HepG2 (cell line): Measurements from ENCODE around the gene PGRMC2. TPM values are rescaled to one million over a fixed set of nuclear protein-coding genes. Genes with fewer than 3 reads are reported as not detected.
A peak's percentile ranks its signal among the peaks of the same experiment; 100 is the strongest.

Source experiments
- ATAC-seq: fragments of 200-7000 bp; cut with Tn5 transposase; 3 replicates; pipeline ENCODE4 v1.9.1; 2020; ENCODE audit warnings: mild to moderate bottlenecking, moderate library complexity
- BruUV-seq: library from RNA; stranded (reverse); fragments of 400-500 nt; replicated peaks from 2 replicates; lab custom pipeline; 2021; lab: Mats Ljungman, UMichigan
- CTCF ChIA-PET: fragments of 300-600 bp; formaldehyde crosslinking; extraction: SDS; loops from one replicate; lab custom pipeline; 2021; ENCODE audit warnings: low total read pairs, inconsistent platforms, low intra/inter-chr PET ratio; lab: Yijun Ruan, JAX
- POLR2A ChIA-PET: fragments of 350-600 bp; sonication (Branson Sonifier 250); formaldehyde crosslinking; loops from one replicate; lab custom pipeline; 2020; ENCODE audit warnings: antibody characterized with exemption, inconsistent platforms; lab: Yijun Ruan, JAX
- DNase-seq: peaks from one replicate; pipeline ENCODE4 v3.0.0-alpha.2; 2015; ENCODE audit warnings: low spot score
- FAIRE-seq: peaks from 3 replicates; lab custom pipeline; 2011; peaks lifted over from hg19 to GRCh38; lab: Jason Lieb, UNC
- H2AFZ ChIP-seq: one replicate; pipeline ENCODE4 v1.6.1; 2011; ENCODE audit warnings: low read length, inconsistent platforms
- H3K27ac ChIP-seq: fragments of 300-600 bp; 3 replicates; pipeline ENCODE4 v1.8.0; 2011; ENCODE audit warnings: mixed run types, mild to moderate bottlenecking, mixed read lengths, low read length, inconsistent platforms; ENCODE audit not compliant: insufficient read depth; ENCODE audit errors: extremely low read length
- H3K27me3 ChIP-seq, 2 experiments: fragments of 200-600 bp in 1 of 2; 2 replicates in 1 of 2; 3 replicates in 1 of 2; pipeline versions ENCODE4 v1.6.0 to v1.8.0; 2011; ENCODE audit warnings: low read length in 2 of 2, mild to moderate bottlenecking in 2 of 2, moderate library complexity in 2 of 2, inconsistent platforms in 1 of 2; ENCODE audit not compliant: insufficient read depth in 2 of 2, control insufficient read depth in 1 of 2
- H3K36me3 ChIP-seq, 2 experiments: fragments of 200-600 bp in 1 of 2; replicated peaks in 1 of 2; 2 replicates in 1 of 2; 3 replicates in 1 of 2; pipeline versions ENCODE4 v1.5.1 to v1.8.0; 2011; ENCODE audit warnings: low read length in 2 of 2, inconsistent platforms in 1 of 2; ENCODE audit not compliant: insufficient read depth in 2 of 2, control insufficient read depth in 1 of 2
- H3K4me1 ChIP-seq: 2 replicates; pipeline ENCODE4 v1.5.1; 2012; ENCODE audit warnings: low read length, inconsistent platforms; ENCODE audit not compliant: insufficient read depth
- H3K4me2 ChIP-seq: 2 replicates; pipeline ENCODE4 v1.6.0; 2011; ENCODE audit warnings: low read depth, low read length, inconsistent platforms
- H3K4me3 ChIP-seq, 3 experiments: fragments of 200-600 bp in 1 of 3; sonication (generic), shearing (Covaris generic) in 1 of 3; replicated peaks in 1 of 3; 2 replicates each; pipeline ENCODE4 v1.5.1; 2011 to 2016; ENCODE audit warnings: low read length in 3 of 3, inconsistent platforms in 2 of 3, low read depth in 2 of 3, mild to moderate bottlenecking in 2 of 3, control low read depth in 1 of 3, mixed read lengths in 1 of 3; ENCODE audit not compliant: insufficient read depth in 1 of 3
- H3K79me2 ChIP-seq: one replicate; pipeline ENCODE4 v1.6.1; 2011; ENCODE audit warnings: low read length, inconsistent platforms; ENCODE audit not compliant: insufficient read depth
- H3K9ac ChIP-seq: 2 replicates; pipeline ENCODE4 v1.6.0; 2011; ENCODE audit warnings: mild to moderate bottlenecking, low read depth, low read length, inconsistent platforms; ENCODE audit not compliant: insufficient read depth
- H3K9me3 ChIP-seq: 2 replicates; pipeline ENCODE4 v1.5.1; 2012; ENCODE audit warnings: mild to moderate bottlenecking, low read length
- H4K20me1 ChIP-seq: 2 replicates; pipeline ENCODE4 v1.6.0; 2011; ENCODE audit warnings: inconsistent platforms, mild to moderate bottlenecking, low read length, moderate library complexity; ENCODE audit not compliant: insufficient read depth
- BORCS8-MEF2B ChIP-seq: sonication (generic); formaldehyde crosslinking; IDR thresholded peaks from 2 replicates; pipeline ENCODE4 v1.8.0; 2022; ENCODE audit warnings: mild to moderate bottlenecking, missing genetic modification reagents
- CEBPB ChIP-seq: IDR thresholded peaks from 2 replicates; pipeline ENCODE4 v1.6.1; 2011; ENCODE audit warnings: low read depth, low read length, improper control_type of control experiment, borderline replicate concordance
- HIVEP1 ChIP-seq: sonication (generic); formaldehyde crosslinking; IDR thresholded peaks from 2 replicates; pipeline ENCODE4 v1.4.0; 2020; ENCODE audit warnings: mild to moderate bottlenecking, missing genetic modification reagents
- SYNCRIP ChIP-seq: fragments of 200-400 bp; formaldehyde crosslinking; IDR thresholded peaks from 2 replicates; pipeline ENCODE4 v1.6.1; 2018; ENCODE audit warnings: mild to moderate bottlenecking, low read depth, low read length; ENCODE audit not compliant: insufficient read depth
- TFE3 ChIP-seq: IDR thresholded peaks from 2 replicates; pipeline ENCODE4 v1.6.1; 2016
- ZBTB40 ChIP-seq, 2 experiments: fragments of 450-650 bp in 1 of 2; sonication (generic) in 1 of 2; formaldehyde crosslinking in 1 of 2; IDR thresholded peaks; 2 replicates each; pipeline versions ENCODE4 v1.6.1 to v1.8.0; 2016 to 2022; ENCODE audit warnings: antibody characterized with exemption in 1 of 2, mild to moderate bottlenecking in 1 of 2, missing genetic modification reagents in 1 of 2
- ZNF768 ChIP-seq: sonication (generic); formaldehyde crosslinking; IDR thresholded peaks from 2 replicates; pipeline ENCODE4 v1.4.0; 2020; ENCODE audit warnings: missing genetic modification reagents
- WGBS: methylation state at CpG from one replicate; pipeline ENCODE4 v1.1.6; 2017; ENCODE audit warnings: low lambda C conversion rate; 5-methylcytosine and 5-hydroxymethylcytosine counted together
- in situ Hi-C: cut with HindIII; loops from 2 replicates; pipeline ENCODE4 v1.10.0; 2017; ENCODE audit warnings: low pct_unique_long_range_greater_than_20kb; ENCODE audit not compliant: extremely low pct_ligation_motif_present
- intact Hi-C: fragments of 100-400 bp; cut with micrococcal nuclease; formaldehyde crosslinking; loops from one replicate; pipeline ENCODE4 v1.10.0; 2022; ENCODE audit not compliant: unreplicated experiment
- polyA plus RNA-seq, 8 experiments: library from polyadenylated mRNA; depleted of rRNA in 3 of 8; stranded (reverse) in 7 of 8; unstranded in 1 of 8; fragments of >200 nt; fragmentation: Illumina TruSeq in 4 of 8; extraction: Trizol in 4 of 8; gene quantifications; 2 replicates each; pipeline versions ENCODE4 v1.2.1 to v1.2.3, GENCODE V29; 2011 to 2016; ENCODE audit warnings: low read depth in 4 of 8, missing spikeins in 1 of 8, mixed read lengths in 1 of 8; ENCODE audit not compliant: insufficient read depth in 1 of 8
- total RNA-seq, 5 experiments: library from RNA; depleted of rRNA; stranded (reverse); fragments of >200 nt; fragmentation: Illumina TruSeq; extraction: Trizol; gene quantifications; 2 replicates each; pipeline ENCODE4 v1.2.3, GENCODE V29; 2016; ENCODE audit warnings: low read depth in 1 of 5

The PGRMC2 gene
- total and polyA plus RNA-seq, 2 of the 13 experiments (the other 11 are each of a cell fraction or from before 2014, with no cell fraction given), result 16.0 to 19.8 TPM

- peak; percentile 10; the same call in 1 of the 2 replicates for TF ChIP-seq CEBPB
- no peak for TF ChIP-seq TFE3 (CRISPR knock-in tag)
- TF ChIP-seq, all 625 proteins: peak for 1
- intact Hi-C loops, result loop anchor here (10.0 kb wide), 2 partner anchors 88 to 318 kb away; partner anchors contain the start of genes ABHD18 and MFSD8
- no peak for DNase-seq
- peaks cover 2% of the 10 kb centered on the region; the same call in 1 of the 2 replicates for H4K20me1 ChIP-seq
- ChIA-PET POLR2A (no interaction called here), CTCF (no interaction called here)
- ATAC-seq, result no peak
- H3K9ac ChIP-seq, result no peak overlapping the region
- no peak overlapping the region for H3K27ac ChIP-seq
- H3K4me1 ChIP-seq, result peaks cover 46% of the 10 kb centered on the region
- no peak overlapping the region for H2AFZ ChIP-seq
- no peak for FAIRE-seq
- H3K36me3 ChIP-seq, result no peaks in the 10 kb centered on the region; a peak in 2 of 5 replicates
- no peaks in the 10 kb centered on the region for H3K27me3 ChIP-seq
- no peaks in the 10 kb centered on the region for H3K9me3 ChIP-seq
- BruUV-seq, result no TSS peak
- H3K4me2 ChIP-seq, result no peak overlapping the region
- in situ Hi-C loops, result no loop called here
- H3K79me2 ChIP-seq, result peaks cover 94% of the 10 kb centered on the region
- H3K4me3 ChIP-seq, result no peak overlapping the region
Observed at GRCh38 chr4:128282516-128282915, 5.1 kb downstream of the PGRMC2 start.

DNA sequence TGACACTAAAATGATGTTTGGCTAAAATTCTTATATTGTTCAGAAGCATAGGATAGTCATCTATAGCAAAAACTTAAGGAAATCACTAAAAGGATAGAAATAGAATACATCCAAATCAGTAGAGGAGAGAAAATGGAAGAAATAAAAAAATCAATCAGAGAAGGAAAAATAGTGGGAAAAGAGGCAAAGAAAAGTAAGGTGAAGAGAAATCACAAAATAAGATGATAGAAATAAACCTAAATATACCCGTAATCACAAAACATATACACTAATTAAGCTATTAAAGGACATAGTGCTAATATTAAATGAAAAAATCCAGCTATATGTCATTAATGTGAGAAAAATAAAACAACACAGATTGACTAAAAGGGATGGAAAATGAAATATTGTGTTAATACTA is 6.3 kb downstream of the PGRMC2 start:
- 98% methylated on average over 1 of the region's 1 CpG for WGBS
- H3K4me2 ChIP-seq, result no peak overlapping the region
- H3K9me3 ChIP-seq, result no peaks in the 10 kb centered on the region
- ATAC-seq (no peak), DNase-seq (no peak), FAIRE-seq (no peak)
- H3K27ac ChIP-seq, result no peak overlapping the region
- H3K4me3 ChIP-seq, result no peak overlapping the region
- BruUV-seq, result no TSS peak
- in situ Hi-C loops (no loop called here), intact Hi-C loops (loop anchor here (10.0 kb wide), 2 partner anchors 87 to 317 kb away; partner anchors contain the start of genes ABHD18 and MFSD8)
- ChIA-PET CTCF (no interaction called here), POLR2A (no interaction called here)
- no peak overlapping the region for H3K9ac ChIP-seq
- H3K36me3 ChIP-seq, result no peaks in the 10 kb centered on the region; a peak in 3 of 5 replicates
- peaks cover 95% of the 10 kb centered on the region for H3K79me2 ChIP-seq
- H2AFZ ChIP-seq, result no peak overlapping the region
- H3K4me1 ChIP-seq, result peaks cover 46% of the 10 kb centered on the region
- H3K27me3 ChIP-seq, result no peaks in the 10 kb centered on the region
- peaks cover 5% of the 10 kb centered on the region; the same call in 1 of the 2 replicates for H4K20me1 ChIP-seq
- TF ChIP-seq BORCS8-MEF2B (CRISPR knock-in tag) (no peak), HIVEP1 (CRISPR knock-in tag) (no peak), ZBTB40 (IDR thresholded peaks at IDR 0.05) (no peak), ZBTB40 (CRISPR knock-in tag; IDR thresholded peaks at IDR 0.05) (no peak), ZNF768 (no peak), SYNCRIP (no peak)
